ENCODE data around the gene WLS.
"Not testable (repeated sequence)": the region's sequence is repeated elsewhere in the genome, so short reads cannot be mapped to it uniquely, and the experiment has no call there.

The WLS gene

GRCh38 chr1:68174738-68175113 is 57.6 kb downstream of the WLS start:
- DNase-seq (ENCODE audit: extremely low spot score): no peak
- ChIA-PET POLR2A (interaction anchor here (2.1 kb wide), 1 partner anchor 58 kb away, joined by 8 read pairs; the partner anchor contains the start of gene WLS), CTCF (no interaction called here)
- TF ChIP-seq ELF4 (IDR thresholded peaks at IDR 0.05): no peak
- no peak for TF ChIP-seq ZNF384 (IDR thresholded peaks at IDR 0.05)
- TF ChIP-seq FOXA1 (IDR thresholded peaks at IDR 0.05): no peak
- no peak for TF ChIP-seq SP1 (IDR thresholded peaks at IDR 0.05)
- no peak for TF ChIP-seq L3MBTL2 (conservative IDR thresholded peaks at IDR 0.05)
- no peak for TF ChIP-seq PKNOX1 (IDR thresholded peaks at IDR 0.05)
- no peak for TF ChIP-seq FOXK2 (IDR thresholded peaks at IDR 0.05)

DNA sequence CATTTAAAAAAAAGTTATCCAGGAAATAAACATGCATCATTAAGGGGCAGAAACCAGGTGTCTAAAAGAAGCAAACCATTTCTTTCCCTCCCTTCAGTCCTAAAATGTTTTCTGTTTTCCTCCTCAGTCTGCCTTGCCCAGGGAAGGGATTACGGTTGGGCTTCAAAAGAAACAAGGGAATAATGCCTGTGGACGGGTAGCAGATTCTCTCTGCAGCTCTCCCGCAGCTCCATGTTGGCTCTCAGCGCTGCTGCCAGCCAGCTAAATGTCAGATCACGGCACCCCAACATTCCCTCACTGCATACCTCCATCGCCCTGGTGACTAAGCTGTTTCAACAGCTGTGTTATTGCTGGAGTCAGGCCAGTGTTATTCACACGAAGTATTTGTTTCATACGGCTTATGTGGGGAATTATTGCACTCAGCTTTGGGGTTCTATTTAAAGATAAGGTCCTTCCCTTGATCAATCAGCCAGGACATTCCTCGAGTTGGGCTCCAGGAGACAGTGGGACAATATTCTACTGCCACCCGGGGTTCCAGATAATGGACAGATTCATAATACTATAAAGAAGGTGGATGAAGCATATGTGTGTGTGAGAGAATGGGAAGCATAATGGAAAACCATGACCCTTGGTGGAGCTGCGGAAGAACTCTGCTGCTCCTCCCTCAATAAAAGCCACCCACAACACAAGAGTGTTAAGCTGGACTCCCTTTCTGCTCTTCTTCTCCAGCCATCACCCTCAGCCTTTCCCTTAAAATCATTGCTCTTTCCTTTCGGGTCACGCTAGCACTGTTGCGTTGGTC is 58.2 kb downstream of the WLS start:
- TF ChIP-seq ZNF384 (IDR thresholded peaks at IDR 0.05): no peak
- no peak for TF ChIP-seq BHLHE40 (IDR thresholded peaks at IDR 0.05; ENCODE audit: borderline replicate concordance)
- TF ChIP-seq CTBP1 (IDR thresholded peaks at IDR 0.05; ENCODE audit: borderline replicate concordance): no peak
- TF ChIP-seq SP1 (IDR thresholded peaks at IDR 0.05): no peak
- TF ChIP-seq ARNT (IDR thresholded peaks at IDR 0.05): no peak
- TF ChIP-seq FOXA1 (IDR thresholded peaks at IDR 0.05): no peak
- TF ChIP-seq L3MBTL2 (conservative IDR thresholded peaks at IDR 0.05): no peak
- no peak for TF ChIP-seq NFRKB (IDR thresholded peaks at IDR 0.05)
- no peak for TF ChIP-seq SUZ12 (IDR thresholded peaks at IDR 0.05)
- TF ChIP-seq TARDBP (IDR thresholded peaks at IDR 0.05): no peak
- DNase-seq (ENCODE audit: extremely low spot score): peak; percentile 25
- CTCF ChIA-PET: no interaction called here
- POLR2A ChIA-PET: interaction anchor here (1.5 to 2.1 kb wide), 2 partner anchors 57 to 58 kb away, joined by 3 to 8 read pairs; partner anchors contain the start of gene WLS

- CTCF ChIA-PET: no interaction called here
- no peak for DNase-seq (ENCODE audit: extremely low spot score)
- TF ChIP-seq PKNOX1 (IDR thresholded peaks at IDR 0.05) (0 out of 2 replicates have a peak, but pooled peaks have one; percentile 27), NFRKB (IDR thresholded peaks at IDR 0.05) (no peak)
- POLR2A ChIA-PET: interaction anchor here (1.5 to 2.1 kb wide), 2 partner anchors 57 to 59 kb away, joined by 3 to 8 read pairs; partner anchors contain the start of gene WLS
These were observed 58.9 kb downstream of the WLS start for GRCh38 chr1:68173283-68173935.

- CTCF ChIA-PET; POLR2A ChIA-PET; DNase-seq (ENCODE audit: extremely low spot score): not testable (repeated sequence)
These were observed 60.5 kb downstream of the WLS start for GRCh38 chr1:68171795-68172194.

DNA sequence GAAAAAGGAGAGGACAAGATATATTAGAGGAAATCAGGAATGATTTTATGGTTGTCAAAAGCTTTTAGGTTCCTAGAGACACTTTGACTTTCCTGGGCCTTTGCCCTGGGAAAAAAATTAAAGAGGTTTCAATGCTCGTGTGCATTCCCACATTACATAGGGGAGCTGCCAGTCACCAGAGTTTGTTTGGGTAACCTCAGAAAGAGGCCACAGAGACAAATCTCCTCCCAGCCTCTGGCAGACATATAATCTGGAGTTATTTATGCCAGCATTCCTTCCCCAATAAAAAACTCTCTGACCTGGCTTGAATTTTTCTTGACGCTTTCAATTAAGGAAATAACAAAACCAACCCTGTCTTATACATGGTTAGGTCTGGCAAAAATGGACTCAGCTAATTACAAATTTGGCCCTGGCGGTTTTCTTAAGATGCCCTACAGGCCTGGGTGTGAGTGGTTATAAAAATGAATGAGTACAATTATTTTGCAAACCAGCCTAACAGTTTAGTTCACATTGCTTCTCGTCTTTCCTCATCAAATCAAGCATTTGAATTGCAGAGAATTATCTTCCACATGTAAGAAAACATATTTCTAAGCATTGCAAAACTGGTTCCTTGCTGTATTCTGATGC is 63.7 kb downstream of the WLS start:
- ChIA-PET CTCF (no interaction called here), POLR2A (no interaction called here)
- TF ChIP-seq PKNOX1 (IDR thresholded peaks at IDR 0.05) (peak; percentile 45; the same call in 1 of the 2 replicates), ARNT (IDR thresholded peaks at IDR 0.05) (no peak)
- no peak for DNase-seq (ENCODE audit: extremely low spot score)

DNA sequence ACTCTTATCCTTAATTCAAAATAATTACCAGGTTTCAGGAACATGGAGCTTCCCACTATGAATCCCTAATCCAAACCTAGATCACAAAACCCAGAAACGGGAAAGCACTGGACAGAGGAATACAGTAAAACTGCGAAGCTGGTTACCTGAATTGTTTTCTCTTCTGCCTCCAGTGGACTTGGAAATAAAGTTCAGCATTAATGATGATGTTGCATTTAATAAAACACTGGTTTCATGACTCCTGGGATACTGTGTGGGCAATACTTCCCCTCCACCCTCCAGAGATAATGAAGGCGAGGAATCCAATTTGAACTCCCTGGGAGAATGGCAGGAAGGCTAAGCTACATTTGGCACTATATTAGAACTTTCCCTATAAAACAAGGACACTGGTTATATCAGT is 65.1 kb downstream of the WLS start:
- DNase-seq (ENCODE audit: extremely low spot score): no peak
- ChIA-PET POLR2A (interaction anchor here (1.4 kb wide), 1 partner anchor 65 kb away, joined by 7 read pairs; the partner anchor contains the start of gene WLS), CTCF (no interaction called here)
- TF ChIP-seq PKNOX1 (IDR thresholded peaks at IDR 0.05) (no peak), ZNF384 (IDR thresholded peaks at IDR 0.05) (no peak)

GRCh38 chr1:68166348-68166747 is 66.0 kb downstream of the WLS start:
- ChIA-PET POLR2A (interaction anchor here (1.4 kb wide), 1 partner anchor 66 kb away, joined by 7 read pairs; the partner anchor contains the start of gene WLS), CTCF (no interaction called here)
- TF ChIP-seq PKNOX1 (IDR thresholded peaks at IDR 0.05): no peak
- TF ChIP-seq SP1 (IDR thresholded peaks at IDR 0.05): no peak
- TF ChIP-seq BHLHE40 (IDR thresholded peaks at IDR 0.05; ENCODE audit: borderline replicate concordance): no peak
- no peak for TF ChIP-seq FOXM1 (IDR thresholded peaks at IDR 0.05; ENCODE audit: borderline replicate concordance)
- TF ChIP-seq SUZ12 (IDR thresholded peaks at IDR 0.05): no peak
- TF ChIP-seq ZNF384 (IDR thresholded peaks at IDR 0.05): no peak
- no peak for TF ChIP-seq NFRKB (IDR thresholded peaks at IDR 0.05)
- no peak for TF ChIP-seq FOXK2 (IDR thresholded peaks at IDR 0.05)
- TF ChIP-seq FOXA1 (IDR thresholded peaks at IDR 0.05): no peak
- TF ChIP-seq HDGF (IDR thresholded peaks at IDR 0.05; ENCODE audit: borderline replicate concordance): no peak
- DNase-seq (ENCODE audit: extremely low spot score): no peak

Data from HEK293T (cell line).